ENCODE measurements around the gene MAP7D3.

GRCh38 chrX:136271300-136271699 is 20.1 kb upstream of the MAP7D3 start:
- TF ChIP-seq CTCF (IDR thresholded peaks at IDR 0.05) (no peak), POLR2A (IDR thresholded peaks at IDR 0.05) (no peak)
